OCI-LY1 (cell line): ENCODE results near the gene MYO18A.

Experiments used
- CTCF ChIP-seq: fragments of 200-600 bp; sonication (generic), shearing (Covaris generic); IDR thresholded peaks from 2 replicates; pipeline ENCODE4 v1.5.1; 2017; ENCODE audit warnings: mild to moderate bottlenecking, antibody characterized with exemption, low read length, moderate library complexity, mixed read lengths
- EZH2 ChIP-seq: fragments of 200-600 bp; sonication (generic), shearing (Covaris generic); IDR thresholded peaks from 2 replicates; pipeline ENCODE4 v1.8.0; 2017; ENCODE audit warnings: borderline replicate concordance, mixed run types, mild to moderate bottlenecking, antibody characterized with exemption, low read length, moderate library complexity, mixed read lengths

GRCh38 chr17:29076087-29076486 is 104.1 kb downstream of the MYO18A start:
- TF ChIP-seq CTCF (no peak), EZH2 (no peak)
